EH (cell line): ENCODE data around the gene ID3.

ENCODE experiments used
- DNase-seq: peaks from one replicate; pipeline ENCODE4 v3.0.0-alpha.2; 2015; ENCODE audit warnings: low read depth

The ID3 gene

GRCh38 chr1:23564529-23565122 lies 5.3 kb upstream of the ID3 start:
- DNase-seq: peak; percentile 48

DNA sequence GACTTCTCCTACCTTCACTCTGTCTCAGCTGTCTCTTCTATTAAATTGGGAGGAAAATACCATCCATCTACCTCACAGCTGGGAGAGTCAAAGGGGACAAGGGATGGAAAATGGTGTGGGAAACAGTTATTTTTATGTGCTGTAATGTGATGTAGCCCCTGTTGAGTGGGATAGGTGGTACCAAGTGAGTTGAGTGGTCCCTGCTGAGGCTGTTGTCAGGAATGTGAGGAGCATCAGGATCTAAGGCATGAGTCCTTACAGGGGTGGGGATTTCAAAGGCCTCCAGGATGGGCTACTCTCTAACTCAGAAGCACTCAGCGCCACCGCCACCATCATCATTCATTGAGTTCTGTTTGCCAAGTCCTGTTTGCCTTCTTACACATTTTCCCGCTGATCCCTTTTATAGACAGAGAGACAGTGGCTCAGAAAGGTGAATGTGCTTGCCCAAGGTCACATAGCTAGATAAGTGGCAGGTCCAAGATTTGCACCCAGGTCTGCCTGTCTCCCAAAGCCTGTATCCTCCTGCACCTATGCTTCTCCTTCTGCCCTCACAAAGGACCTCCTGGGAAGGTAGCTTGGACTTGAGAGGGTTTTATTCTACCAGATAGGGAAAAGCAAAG lies 4.6 kb upstream of the ID3 start:
- peak; percentile 14 for DNase-seq

GRCh38 chr1:23563003-23563402 lies 3.7 kb upstream of the ID3 start:
- peak; percentile 38 for DNase-seq

DNA sequence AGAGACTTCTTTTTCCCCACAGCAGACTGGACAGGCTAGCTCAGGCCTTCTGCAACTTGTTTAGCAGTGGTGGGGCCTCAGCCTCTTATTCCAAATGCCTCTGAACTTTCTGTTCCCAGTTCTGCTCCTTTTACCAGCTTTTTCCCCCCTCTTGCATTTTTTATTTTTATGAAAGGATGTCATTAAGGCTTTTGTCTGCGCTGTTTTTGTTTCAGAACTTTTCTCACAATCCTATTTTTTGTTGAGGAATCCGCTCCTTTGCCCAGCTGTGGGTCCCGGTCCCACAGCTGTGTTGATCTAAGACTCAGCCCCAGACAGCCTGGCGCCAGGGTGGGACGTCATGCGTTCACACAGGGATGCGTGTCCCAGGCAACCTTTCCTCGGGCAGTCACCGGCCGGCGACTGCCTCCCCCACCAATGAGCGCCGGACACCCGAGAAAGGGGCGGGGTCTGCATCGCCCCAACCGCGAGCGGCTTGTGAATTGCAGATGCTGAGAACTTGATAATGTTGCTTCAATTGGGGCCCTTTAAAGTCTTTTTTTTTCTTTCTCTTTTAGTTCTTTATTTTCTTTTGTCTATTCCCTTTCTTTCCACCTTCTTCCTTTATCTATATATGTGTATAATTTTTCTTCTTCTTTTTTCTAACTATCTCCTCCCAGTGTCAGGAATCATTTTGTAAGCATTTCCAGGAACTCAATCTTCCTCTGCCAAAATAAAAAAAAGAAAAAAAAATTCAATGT lies 3.0 kb upstream of the ID3 start:
- peak; percentile 100 for DNase-seq

DNA sequence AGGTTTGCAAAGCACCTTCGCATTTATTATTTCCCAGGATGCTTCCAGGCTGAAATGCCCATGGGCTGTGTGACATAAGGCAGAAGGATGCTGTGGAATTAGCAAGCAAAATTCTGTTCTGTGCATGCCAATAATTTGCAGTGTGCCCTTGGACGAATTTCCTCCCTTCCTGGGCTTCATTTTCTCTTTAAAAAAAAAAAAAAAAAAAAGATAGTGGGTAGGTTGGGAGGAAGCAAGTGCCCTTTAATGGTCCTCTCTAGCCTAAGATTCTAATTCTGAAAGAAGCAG lies 2.5 kb upstream of the ID3 start:
- peak; percentile 88 for DNase-seq

- DNase-seq: peak; percentile 55
These were observed 1.9 kb upstream of the ID3 start for GRCh38 chr1:23561076-23561812.

- DNase-seq: peak; percentile 75
These were observed 862 bp upstream of the ID3 start for GRCh38 chr1:23559985-23560741.

DNA sequence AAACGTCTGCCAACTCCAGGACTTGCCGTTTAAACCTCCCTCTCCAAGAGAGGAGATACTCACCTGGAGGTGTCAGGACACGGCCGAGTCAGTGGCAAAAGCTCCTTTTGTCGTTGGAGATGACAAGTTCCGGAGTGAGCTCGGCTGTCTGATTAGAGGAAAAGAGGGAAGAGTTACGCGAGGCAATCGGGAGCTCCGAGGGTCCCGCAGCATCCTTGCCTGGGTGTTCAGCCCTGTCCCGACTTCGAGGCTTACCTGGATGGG lies 497 bp downstream of the ID3 start:
- no peak for DNase-seq

GRCh38 chr1:23558140-23558871 lies 995 bp downstream of the ID3 start:
- peak; percentile 65 for DNase-seq

- peak; percentile 42 for DNase-seq
These were observed 1.7 kb downstream of the ID3 start for GRCh38 chr1:23557471-23558124.

GRCh38 chr1:23556635-23557470 lies 2.4 kb downstream of the ID3 start:
- peak; percentile 86 for DNase-seq

- peak; percentile 92 for DNase-seq
These were observed 3.2 kb downstream of the ID3 start for GRCh38 chr1:23555986-23556634.

DNA sequence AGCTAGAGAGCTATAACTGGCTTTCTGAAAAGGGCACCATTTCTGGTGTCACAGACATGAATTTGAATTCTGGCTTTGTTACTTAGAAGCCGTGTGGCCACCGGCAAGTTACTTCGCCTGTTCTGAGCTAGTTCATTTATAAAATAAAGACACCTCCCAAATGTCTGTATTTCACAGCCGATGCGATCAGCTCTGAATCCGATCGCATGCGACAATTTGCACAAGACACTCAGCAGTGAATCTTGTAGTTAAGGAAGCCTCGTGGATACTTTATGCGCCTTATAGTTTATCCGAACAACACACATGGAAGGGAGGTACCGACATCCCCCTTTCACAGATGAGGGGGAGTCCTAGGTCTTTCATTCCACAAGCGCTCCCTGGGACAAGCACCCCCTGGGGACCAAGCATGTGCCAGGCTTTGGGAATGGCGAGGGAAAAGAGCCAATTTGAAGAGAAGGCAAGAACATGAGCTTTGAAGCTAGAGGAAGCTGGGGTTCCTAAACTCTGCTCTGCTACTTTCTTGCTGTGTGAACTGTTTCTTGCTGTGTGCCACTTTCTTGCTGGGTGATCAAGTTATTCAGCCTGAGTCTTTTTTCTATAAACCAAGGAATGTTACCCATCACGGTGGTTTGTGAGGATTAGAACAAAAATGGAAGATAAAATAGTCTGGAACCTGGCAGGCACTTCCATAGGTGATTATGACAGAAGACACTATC lies 3.9 kb downstream of the ID3 start:
- peak; percentile 83 for DNase-seq

DNA sequence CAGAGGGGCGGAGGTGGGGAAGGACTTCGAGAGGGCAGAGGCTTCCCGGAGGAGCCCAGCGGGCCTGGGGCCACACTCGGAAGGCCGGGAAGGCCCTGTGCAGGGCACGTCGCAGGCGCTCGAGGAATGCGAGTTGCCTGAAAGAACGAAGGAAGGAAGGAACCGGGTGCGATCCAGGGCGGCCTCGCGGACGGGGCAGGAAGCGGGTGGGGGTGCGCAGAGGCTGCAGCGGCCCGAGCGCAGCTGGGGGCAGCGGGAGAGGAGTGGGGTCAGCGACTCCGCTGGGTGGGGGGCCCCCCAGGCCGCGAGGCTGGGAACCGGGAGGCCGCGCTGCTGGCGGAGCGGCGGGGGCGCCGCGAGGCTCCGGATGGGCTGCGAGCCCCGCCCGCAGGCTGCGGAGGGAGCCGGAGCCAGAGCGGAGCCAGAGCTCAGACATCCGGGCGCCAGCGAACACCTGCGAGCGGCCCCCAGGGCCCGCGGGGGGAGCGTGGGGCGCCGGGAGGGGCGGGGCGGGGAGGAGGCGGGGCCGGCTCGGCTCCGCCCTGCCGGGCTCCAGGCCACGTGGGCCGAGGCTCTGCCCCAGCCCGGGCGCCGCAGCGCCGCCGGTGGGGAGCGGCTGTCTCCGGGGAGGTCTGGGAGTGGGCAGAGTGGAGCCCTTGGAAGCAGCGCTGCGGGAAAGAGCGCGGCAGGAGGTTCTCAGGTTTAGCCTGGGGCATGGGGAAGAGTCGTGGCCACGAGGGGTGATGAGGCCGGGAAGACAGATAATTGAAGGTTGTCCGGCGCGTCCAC lies 4.6 kb downstream of the ID3 start:
- DNase-seq: peak; percentile 94

DNA sequence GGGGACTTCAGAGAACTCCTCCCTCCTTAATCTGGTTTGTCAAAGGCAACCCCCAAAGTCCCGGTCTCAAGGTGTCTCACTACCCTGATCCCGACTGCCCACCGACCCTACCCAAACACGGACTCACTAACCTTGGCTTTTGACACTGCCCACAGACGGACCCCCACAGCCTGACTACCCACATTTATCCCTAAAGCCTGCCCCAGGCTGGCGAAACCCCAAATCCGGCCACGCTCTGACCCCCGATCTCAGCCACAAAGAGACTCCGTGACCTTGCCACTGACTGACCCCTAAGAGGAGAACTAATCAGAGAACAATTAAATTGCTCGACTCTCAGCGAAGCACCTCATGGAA lies 5.2 kb downstream of the ID3 start:
- no peak for DNase-seq

DNA sequence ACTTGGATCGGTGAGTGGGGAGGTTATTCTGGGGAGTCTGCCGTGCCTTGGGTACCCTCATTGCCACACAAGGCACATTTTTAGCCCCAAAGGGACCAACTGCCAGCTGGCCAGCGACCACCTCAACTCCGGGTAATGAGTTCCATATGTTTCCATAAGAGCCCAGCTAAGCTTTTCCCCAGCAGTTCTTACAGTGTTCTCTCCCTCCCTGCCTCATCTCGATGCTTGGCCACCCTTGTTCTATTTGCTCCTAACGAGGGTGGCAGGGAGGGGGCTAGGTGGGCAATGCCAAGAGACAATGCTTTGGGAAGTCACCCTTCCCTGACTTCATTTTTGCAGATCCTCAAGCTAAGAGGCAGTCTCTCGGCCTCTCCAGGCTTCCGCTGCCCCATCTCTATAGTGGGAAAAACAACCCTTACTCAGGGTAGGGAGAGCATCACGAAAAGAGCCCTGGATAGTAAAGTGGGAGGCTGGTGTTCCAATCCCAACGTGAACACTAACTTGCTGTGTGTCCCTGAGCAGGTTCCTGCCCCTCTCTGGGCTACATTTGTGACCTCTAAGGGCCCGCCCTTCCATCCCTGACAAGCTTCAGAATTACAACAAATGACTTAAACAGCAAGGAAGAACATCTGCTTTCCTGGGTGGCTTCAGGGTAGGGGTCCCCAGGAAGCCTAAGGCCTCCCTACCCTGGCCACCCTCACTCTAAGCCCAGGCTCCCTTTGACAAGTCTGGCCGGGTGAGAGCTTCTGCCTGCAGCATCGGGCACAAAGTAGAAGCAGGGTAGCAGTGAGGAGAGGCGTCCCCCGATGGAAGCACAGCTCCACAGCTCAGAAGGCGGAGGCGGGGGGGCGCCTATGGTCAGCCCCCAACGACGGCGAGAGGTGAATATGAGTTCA lies 5.8 kb downstream of the ID3 start:
- DNase-seq: no peak

GRCh38 chr1:23551849-23552248 lies 7.5 kb downstream of the ID3 start:
- DNase-seq: no peak
